Activated CD4-positive, alpha-beta T cell treated with anti-CD3 and anti-CD28 coated beads, Interleukin-2, Interleukin-6, amounts not matched to agents 100 ng/mL and 50 ng/mL, durations not matched to agents 16 hours and 8 hours (primary cell): ENCODE results near the gene CDK18.

ENCODE experiments used
- DNase-seq: peaks from one replicate; pipeline ENCODE4 v3.0.0-alpha.2; 2020

CDK18 gene

GRCh38 chr1:205575294-205575885 lies 70.9 kb downstream of the CDK18 start:
- DNase-seq, result no peak

- DNase-seq, result no peak
Observed at GRCh38 chr1:205576011-205576410, 71.5 kb downstream of the CDK18 start.

DNA sequence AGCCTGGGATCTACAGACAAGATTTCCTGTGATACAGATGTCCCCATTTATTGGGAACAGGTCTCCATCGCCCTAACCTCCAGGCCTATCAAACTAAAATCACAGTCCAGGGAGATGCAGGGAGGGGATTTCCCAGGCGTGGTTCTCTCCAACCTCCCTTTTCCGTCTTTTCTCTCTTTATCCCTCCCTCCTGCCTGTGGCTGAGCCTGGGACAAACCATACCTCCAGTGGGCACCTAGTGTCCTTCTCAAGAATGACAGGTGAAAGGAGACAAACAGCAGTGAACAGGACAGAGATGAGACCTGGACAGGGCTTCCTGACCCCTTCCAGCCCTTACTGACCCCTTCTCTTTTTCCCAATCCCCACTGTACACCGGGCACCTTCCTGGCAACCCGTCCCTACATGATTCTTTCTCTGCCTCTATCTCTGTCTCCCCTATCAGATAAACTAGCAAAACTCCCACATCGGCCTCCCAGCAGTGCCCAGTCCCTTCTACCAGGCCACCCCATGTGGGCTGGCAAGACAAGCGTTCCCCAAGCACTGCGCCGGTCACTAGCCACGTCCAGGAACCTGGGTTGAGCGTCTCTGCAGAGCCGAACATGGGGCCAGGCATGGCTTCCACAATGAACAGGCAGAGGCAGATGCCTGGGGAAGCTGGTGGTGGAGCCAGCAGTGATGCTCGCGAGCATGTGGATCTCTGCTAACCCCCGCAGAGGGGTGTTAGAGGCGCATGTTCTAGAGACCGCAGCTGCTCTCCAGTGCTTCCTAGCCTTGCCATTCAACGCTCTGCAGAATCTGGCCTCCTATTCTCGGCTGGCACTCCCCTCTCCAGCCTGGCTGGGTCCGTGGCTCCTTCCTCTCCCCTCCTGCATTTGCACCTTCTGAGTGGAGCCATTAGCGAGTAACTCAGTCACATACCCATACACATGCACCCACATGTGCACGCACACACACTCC lies 72.6 kb downstream of the CDK18 start:
- DNase-seq, result no peak

- DNase-seq, result no peak
Observed at GRCh38 chr1:205577874-205578658, 73.6 kb downstream of the CDK18 start.

- no peak for DNase-seq
Observed at GRCh38 chr1:205578780-205579571, 74.5 kb downstream of the CDK18 start.

- no peak for DNase-seq
Observed at GRCh38 chr1:205579711-205580110, 75.2 kb downstream of the CDK18 start.

GRCh38 chr1:205580140-205580922 lies 75.9 kb downstream of the CDK18 start:
- DNase-seq, result no peak

DNA sequence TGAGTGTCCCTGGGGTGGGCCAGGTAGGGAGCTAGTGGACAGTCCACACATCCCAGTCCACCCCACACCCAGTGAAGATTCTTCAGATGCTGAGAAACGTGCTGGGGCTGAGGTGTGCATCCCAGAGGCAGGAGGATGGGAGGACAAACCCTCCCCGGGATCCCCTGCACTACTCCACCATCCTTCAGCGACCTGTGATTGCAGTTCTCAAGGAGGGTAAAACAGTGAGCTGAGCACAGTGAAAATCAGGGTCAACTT lies 76.4 kb downstream of the CDK18 start:
- no peak for DNase-seq

DNA sequence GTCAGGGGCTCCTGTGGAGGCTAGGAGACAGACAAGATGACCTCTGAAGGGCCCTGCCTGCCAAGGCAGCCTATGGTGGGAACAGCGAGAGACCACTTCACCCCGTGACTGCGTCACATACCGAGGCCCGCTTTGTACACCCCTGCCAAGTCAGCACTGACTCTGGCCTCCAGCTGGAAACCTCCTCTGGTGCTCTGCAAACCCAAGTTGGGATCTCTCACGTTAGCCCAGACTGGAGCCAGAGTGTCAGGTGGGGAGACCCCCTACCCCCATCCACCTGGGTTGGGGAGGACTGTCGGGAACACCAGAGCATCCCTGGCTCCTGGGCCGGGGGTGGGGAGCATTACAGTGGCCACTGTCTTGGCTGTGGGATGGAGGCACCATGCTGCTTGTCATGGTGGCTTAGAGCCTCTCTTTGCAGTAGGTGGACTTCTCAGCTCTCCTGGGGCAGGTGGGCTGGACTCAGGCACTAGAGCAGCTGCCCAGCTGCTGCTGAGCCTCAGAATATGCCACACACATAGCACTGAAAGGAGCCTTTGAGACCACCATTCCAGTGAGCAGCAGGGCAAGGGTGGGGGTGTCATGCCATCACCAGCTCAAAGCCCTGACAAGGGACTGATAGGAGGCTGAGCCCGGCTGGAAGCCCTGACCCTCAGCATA lies 77.0 kb downstream of the CDK18 start:
- DNase-seq, result no peak

- DNase-seq, result no peak
Observed at GRCh38 chr1:205582046-205582445, 77.6 kb downstream of the CDK18 start.
